A549 treated with RU486 at 1 μM for 4 hours (cell line): ENCODE data around the gene CRYBG1. TPM values are rescaled to one million over a fixed set of nuclear protein-coding genes. Genes with fewer than 3 reads are reported as not detected.

Experiments used
- total RNA-seq: library from RNA; stranded (reverse); fragments of 200-300 nt; extraction: Qiagen RNA extraction; gene quantifications from 5 replicates; pipeline ENCODE4 v1.2.3, GENCODE V29; 2022; ENCODE audit warnings: low read depth

Gene CRYBG1, protein sequence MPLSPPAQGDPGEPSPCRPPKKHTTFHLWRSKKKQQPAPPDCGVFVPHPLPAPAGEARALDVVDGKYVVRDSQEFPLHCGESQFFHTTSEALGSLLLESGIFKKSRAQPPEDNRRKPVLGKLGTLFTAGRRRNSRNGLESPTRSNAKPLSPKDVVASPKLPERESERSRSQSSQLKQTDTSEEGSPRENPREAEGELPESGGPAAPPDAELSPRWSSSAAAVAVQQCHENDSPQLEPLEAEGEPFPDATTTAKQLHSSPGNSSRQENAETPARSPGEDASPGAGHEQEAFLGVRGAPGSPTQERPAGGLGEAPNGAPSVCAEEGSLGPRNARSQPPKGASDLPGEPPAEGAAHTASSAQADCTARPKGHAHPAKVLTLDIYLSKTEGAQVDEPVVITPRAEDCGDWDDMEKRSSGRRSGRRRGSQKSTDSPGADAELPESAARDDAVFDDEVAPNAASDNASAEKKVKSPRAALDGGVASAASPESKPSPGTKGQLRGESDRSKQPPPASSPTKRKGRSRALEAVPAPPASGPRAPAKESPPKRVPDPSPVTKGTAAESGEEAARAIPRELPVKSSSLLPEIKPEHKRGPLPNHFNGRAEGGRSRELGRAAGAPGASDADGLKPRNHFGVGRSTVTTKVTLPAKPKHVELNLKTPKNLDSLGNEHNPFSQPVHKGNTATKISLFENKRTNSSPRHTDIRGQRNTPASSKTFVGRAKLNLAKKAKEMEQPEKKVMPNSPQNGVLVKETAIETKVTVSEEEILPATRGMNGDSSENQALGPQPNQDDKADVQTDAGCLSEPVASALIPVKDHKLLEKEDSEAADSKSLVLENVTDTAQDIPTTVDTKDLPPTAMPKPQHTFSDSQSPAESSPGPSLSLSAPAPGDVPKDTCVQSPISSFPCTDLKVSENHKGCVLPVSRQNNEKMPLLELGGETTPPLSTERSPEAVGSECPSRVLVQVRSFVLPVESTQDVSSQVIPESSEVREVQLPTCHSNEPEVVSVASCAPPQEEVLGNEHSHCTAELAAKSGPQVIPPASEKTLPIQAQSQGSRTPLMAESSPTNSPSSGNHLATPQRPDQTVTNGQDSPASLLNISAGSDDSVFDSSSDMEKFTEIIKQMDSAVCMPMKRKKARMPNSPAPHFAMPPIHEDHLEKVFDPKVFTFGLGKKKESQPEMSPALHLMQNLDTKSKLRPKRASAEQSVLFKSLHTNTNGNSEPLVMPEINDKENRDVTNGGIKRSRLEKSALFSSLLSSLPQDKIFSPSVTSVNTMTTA (N-terminal part only)
- 0.27 to 1.0 TPM (median 0.72 TPM) in 5 replicates for total RNA-seq

DNA sequence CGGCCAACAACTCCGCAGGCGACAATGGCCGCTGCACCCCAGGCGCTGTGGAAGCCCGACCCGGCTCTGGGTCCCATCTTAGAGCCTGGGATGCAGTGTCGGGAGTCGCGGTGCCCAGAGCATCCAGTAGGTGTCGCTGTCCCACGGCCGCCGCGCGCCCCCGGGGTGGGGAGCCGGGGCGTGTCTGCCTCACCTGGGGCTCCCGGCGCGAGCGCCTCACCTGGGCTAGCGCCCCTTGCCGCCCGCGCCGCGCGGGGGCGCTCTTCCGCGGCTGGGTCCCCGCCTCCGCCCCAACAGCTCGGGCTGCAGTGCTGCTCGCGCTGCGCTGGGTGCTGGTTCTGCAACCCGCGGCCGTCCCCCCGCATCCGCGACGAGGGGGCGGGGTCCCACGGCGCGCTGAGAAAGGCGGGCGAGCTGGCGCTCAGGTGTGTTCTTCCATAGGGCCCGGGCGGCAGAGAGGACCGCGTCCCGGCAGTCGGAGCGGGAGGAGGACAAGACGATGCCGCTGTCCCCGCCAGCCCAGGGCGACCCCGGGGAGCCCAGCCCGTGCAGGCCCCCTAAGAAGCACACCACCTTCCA is at the start of gene CRYBG1:
Gene CRYBG1, plus strand, starts transcription at position 308 of the 579 bp plus-strand sequence. Its CDS starts 192 bp downstream, at position 500.

DNA sequence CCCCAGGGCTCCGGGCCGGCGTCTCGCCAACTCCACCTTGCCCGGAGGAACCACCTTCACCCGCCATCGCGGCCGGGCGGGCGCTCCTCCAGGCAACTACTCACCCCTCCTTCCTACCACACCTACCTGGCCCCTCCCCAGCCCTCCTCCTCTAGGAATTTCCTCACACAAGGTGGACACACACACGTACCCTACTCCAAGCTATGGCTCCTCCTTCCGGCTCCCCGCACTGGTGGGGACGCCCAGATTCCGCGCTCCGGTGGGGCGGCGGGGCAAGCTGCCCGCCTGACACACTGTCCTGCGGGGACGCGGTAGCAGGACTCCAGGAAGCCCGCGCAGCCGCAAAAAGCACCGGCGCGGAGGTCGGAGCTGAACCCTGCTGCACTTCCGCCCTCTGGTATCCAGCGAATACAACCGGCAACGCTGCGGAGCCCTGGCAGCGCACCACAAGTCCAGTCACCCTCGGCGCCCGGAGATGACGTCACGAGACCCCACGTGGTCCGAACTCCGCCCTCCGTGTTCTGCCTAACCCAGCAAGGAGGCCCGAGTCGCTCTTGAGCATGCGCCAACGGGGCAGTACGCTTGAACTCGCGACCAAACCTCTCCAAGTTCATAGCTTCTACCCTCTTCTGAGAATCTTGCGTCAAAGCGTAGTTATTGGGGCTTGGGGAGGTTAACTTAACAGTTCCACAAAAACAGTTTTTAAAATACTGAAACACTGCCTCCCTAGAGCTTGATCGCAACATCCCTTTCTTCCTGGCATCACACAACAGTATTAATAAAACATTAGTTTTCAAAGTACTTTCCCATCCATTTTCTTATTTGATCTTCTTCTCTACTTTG is 35.0 kb upstream of the CRYBG1 start, which contains the start of gene ATG5:
Gene ATG5, minus strand, starts transcription at position 425 of the 843 bp plus-strand sequence. CDS start 9,552 bp downstream, outside the sequence.

Other genes with a start within 250 kb of the CRYBG1 start
- gene ATG5, start 35.0 kb upstream of the CRYBG1 start, total RNA-seq, result 20.2 to 27.0 TPM (median 23.0 TPM) in 5 replicates